Activated naive CD4-positive, alpha-beta T cell treated with Interleukin-2 at 50 U/mL for 16 hours (primary cell): ENCODE results near the gene RDH11.

Experiments used
- DNase-seq: peaks from one replicate; pipeline ENCODE4 v3.0.0-alpha.2; 2020

The RDH11 gene

DNA sequence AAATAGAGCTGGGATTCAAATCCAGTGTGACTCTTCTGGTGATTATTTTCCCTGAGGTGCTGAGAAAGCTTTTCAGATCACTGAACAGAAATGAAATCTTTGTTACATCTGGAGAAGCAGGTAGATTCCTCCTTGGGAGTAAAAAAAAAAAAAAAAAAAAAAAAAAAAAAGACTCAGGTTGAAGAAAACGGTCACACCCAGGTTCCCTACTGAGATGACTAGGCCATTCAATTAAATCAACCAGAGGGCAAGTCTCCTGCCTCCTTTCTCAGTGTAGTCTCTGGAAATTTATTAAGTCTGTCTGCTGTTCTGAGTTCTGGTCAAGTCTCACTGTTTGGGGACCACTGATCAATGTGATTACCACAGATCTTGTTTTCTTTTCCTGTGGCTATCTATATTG, 51.9 kb downstream of the RDH11 start:
- DNase-seq = no peak

DNA sequence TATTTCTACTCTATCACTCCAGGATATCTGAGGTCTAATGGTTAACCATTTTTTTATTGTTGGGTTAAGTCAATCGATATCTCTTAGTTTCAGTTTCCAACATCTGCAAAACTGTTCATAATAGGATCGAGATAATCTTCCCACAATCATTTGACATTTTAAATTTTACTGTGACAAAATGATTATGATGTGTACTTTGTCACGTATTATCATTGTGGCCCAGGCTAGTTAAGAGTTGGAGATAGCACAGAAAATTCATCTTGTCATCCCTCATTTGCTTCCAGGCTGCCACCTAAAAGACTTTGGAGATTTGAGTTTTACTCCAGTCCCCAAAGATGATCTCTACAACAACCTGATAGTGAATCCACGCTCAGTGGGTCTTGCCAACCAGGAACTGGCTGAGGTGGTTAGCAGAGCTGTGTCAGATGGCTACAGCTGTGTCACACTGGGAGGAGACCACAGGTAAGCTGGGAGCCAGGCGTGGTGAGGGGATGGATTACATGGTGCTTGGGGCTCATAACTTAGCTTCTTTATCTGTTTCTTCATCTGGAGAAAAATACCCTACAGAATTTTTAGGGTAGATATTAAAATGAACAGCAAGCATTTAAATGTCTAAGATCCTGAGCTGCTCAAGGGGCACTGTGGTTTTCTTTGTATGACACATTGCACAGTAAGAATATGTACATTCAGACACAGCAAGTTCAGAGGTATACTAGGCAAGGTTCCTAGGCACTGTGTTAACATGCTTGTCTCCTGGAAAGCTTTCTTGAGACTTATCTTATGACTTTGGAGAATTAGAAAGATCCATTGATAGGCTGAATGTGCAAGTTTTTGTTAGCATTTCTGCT, 53.4 kb downstream of the RDH11 start:
- no peak for DNase-seq

DNA sequence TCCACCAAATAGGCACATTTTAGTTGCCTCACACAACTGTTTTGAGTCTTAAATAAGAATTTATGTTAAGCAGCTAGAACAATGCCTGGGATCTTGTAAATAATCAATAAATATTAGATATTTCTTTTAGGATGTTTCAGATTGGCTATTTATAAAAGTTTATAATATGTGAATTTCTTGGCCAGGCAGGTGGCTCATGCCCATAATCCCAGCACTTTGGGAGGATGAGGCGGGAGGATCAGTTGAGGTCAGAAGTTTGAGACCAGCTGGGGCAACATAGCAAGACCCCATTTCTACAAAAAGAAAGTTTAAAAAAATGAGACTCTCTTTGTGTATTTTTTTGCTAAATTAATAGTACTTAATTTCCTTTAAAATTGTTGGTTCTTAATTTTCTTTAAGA, 54.1 kb downstream of the RDH11 start:
- DNase-seq = no peak

DNA sequence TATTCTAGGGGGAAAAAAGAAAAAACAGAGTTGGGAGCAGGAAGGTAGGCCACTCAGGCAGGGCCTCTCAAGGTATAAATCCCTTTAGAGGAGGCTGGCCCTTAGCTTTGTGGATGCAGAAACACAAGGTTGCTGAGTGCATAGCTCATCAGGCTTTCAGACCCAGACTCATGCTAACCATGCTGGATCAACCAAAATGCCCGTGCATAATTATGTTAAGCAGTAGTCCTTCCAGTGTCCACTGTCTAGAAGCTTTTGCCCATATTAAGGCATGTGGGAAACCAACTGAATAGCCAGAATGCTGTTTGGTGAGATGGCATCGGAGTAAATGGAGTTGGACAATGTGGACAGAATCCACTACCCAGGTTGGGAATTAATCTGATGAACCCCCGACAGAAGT, 56.9 kb downstream of the RDH11 start:
- DNase-seq = no peak

DNA sequence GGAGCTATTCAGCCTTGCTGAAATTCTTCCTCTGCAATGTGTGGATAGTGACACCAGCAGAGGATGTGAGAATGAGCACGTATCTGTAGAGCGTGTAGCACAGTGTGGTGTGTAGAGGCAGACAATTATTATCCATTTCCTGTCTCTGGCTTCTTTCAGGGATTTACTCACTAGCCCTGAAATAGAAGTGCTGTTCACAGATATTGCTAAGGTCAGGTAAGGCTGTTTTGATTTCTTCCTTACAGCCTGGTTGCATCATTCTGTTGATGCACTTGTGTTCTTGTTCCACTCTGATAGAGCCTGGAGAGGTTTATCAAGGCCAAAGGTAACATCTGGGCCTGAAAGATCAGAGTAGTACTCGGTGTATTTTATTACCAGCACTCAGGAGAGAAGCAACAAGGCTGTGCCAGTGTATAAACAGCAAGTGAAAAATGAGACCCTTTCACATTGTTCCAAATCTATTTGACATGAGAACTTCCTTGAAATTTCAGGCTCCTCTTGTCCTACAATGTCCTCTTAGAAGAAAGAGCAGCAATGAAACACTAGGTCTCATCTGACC, 59.1 kb downstream of the RDH11 start:
- no peak for DNase-seq

DNA sequence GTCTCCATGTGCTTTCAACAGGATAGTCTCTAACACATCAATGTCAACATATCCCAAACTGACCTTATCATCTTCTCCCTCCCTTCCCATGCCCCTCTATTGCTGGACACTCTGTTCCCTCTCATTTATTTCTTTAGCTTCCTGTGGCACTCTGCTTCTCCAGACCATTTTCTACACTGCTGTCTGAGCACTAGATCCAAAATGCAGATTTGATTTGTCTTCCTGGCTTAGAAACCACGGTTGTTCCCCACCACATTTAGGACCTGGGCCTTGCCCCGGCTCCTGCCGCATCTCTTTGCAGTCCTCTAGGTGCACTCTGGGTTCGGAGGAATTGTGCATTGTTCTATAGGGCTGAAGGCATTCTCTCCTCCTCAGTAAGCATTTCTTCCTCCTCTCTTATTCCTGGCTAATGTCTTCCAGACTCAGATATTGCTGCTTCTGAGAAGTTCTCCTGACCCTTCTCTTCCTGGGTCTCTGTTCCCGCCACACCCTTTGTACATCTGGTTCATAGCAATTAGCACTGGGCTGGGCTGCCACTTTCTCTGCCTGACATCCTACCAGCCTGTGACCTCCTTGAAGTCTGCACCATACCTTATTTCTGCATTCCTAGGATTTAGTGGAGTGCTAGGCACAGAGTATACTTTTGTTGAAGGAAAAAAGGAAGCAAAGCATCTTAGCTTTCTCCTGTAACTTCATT, 62.0 kb downstream of the RDH11 start:
- no peak for DNase-seq

DNA sequence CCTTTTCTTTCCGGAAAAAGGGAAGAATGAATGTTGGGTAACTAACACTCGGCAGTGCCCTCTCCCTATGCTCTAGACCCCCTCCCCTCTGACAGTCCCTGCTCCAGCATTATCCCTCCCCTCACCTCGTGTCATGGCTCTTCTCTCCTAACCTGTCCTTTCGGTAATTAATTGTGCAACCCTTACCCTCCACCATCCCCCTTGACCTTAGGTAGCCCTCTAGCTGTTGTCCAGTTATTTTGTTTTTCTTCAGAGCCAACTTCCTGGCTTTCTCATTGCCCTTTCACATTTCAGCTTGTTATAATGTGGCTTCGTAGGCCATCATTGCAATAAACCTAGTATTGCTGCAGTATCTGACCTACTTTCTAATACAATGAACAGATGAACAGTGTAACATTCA, 64.6 kb downstream of the RDH11 start:
- DNase-seq = no peak

DNA sequence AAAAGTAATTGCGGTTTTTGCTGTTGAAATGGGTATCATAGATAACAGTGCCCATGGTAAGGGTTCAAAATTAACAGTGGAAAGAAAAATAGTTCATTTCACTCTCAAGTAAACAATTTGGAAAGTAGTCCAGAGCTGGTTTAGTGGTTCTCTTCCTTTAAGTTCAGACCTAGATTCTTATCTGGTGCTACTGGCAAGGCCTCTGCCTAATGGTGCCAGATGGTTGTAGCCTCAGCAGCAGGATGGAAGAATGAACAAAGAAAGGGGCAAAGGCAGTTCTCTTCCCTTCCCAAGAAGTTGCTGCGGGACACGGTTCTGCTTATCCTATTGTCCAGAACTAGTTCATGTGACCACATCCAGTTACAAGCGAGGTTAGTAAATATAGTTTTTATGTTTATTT, 65.4 kb downstream of the RDH11 start:
- no peak for DNase-seq

DNA sequence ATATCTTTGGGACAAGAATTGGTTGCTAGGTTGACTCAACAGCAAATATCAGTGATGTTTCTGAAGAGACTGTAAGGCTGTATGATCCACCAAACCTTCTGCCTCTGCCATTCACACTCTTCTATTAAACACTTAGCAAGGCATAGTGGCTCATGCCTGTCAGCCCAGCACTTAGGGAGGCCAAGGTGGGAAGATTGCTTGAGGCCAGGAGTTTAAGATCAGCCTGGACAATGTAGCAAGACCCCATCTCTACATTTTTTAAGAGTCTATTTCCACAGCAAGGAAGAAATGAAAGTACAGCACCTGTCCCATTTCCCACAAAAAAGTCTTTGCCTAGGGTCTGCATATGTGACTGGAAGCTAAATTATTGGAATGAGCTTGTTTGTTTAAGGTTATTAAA, 68.0 kb downstream of the RDH11 start:
- no peak for DNase-seq
